Astrocyte (in vitro differentiated cells and primary cell): ENCODE data around the gene PCED1A. TPM values are rescaled to one million over a fixed set of nuclear protein-coding genes. Genes with fewer than 3 reads are reported as not detected.
"Not testable (repeated sequence)": the region's sequence is repeated elsewhere in the genome, so short reads cannot be mapped to it uniquely, and the experiment has no call there.

Experiments
- DNase-seq: peaks from one replicate; pipeline ENCODE4 v3.0.0-alpha.2; 2010; ENCODE audit warnings: low read depth
- FAIRE-seq: peaks from 2 replicates; lab custom pipeline; 2011; peaks lifted over from hg19 to GRCh38; lab: Jason Lieb, UNC
- H2AFZ ChIP-seq: 2 replicates; pipeline ENCODE4 v1.6.0; 2012; ENCODE audit warnings: low read depth, low read length, inconsistent platforms
- H3K27ac ChIP-seq: 2 replicates; pipeline ENCODE4 v1.5.1; 2011; ENCODE audit warnings: low read depth, low read length, inconsistent platforms
- H3K27me3 ChIP-seq: 2 replicates; pipeline ENCODE4 v1.6.0; 2011; ENCODE audit warnings: low read length, inconsistent platforms; ENCODE audit not compliant: insufficient read depth
- H3K36me3 ChIP-seq: 2 replicates; pipeline ENCODE4 v1.5.1; 2011; ENCODE audit warnings: low read length, inconsistent platforms; ENCODE audit not compliant: insufficient read depth
- H3K4me1 ChIP-seq: 2 replicates; pipeline ENCODE4 v1.5.1; 2011; ENCODE audit warnings: low read length, inconsistent platforms; ENCODE audit not compliant: insufficient read depth
- H3K4me2 ChIP-seq: 2 replicates; pipeline ENCODE4 v1.6.0; 2012; ENCODE audit warnings: low read length, inconsistent platforms
- H3K4me3 ChIP-seq: 2 replicates; pipeline ENCODE4 v1.5.1; 2011; ENCODE audit warnings: low read depth, mild to moderate bottlenecking, low read length, inconsistent platforms; ENCODE audit not compliant: insufficient read depth
- H3K79me2 ChIP-seq: 2 replicates; pipeline ENCODE4 v1.6.0; 2012; ENCODE audit warnings: mild to moderate bottlenecking, low read length, inconsistent platforms; ENCODE audit not compliant: insufficient read depth
- H3K9ac ChIP-seq: 2 replicates; pipeline ENCODE4 v1.6.0; 2012; ENCODE audit warnings: mild to moderate bottlenecking, low read length, inconsistent platforms
- H3K9me3 ChIP-seq: 2 replicates; pipeline ENCODE4 v1.5.1; 2012; ENCODE audit warnings: low read depth, mild to moderate bottlenecking, low read length, inconsistent platforms; ENCODE audit not compliant: insufficient read depth
- H4K20me1 ChIP-seq: 2 replicates; pipeline ENCODE4 v1.6.0; 2012; ENCODE audit warnings: low read length, inconsistent platforms; ENCODE audit not compliant: insufficient read depth
- H3K27ac Mint-ChIP-seq: one replicate; pipeline ENCODE4 v1.8.0; 2021; ENCODE audit warnings: mild to moderate bottlenecking, mixed read lengths; ENCODE audit not compliant: unreplicated experiment
- H3K27me3 Mint-ChIP-seq: one replicate; pipeline ENCODE4 v1.8.0; 2021; ENCODE audit warnings: low read depth, mixed read lengths; ENCODE audit not compliant: unreplicated experiment
- H3K36me3 Mint-ChIP-seq: one replicate; pipeline ENCODE4 v1.8.0; 2021; ENCODE audit warnings: low read depth, mixed read lengths; ENCODE audit not compliant: unreplicated experiment
- H3K4me1 Mint-ChIP-seq: one replicate; pipeline ENCODE4 v1.8.0; 2021; ENCODE audit warnings: low read depth, mixed read lengths; ENCODE audit not compliant: unreplicated experiment
- H3K4me3 Mint-ChIP-seq: one replicate; pipeline ENCODE4 v1.8.0; 2021; ENCODE audit warnings: mild to moderate bottlenecking, moderate library complexity, mixed read lengths; ENCODE audit not compliant: unreplicated experiment
- H3K9me3 Mint-ChIP-seq: one replicate; pipeline ENCODE4 v1.8.0; 2021; ENCODE audit warnings: mild to moderate bottlenecking, mixed read lengths; ENCODE audit not compliant: unreplicated experiment
- CTCF ChIP-seq: IDR thresholded peaks from 2 replicates; pipeline ENCODE4 v1.5.1; 2011; ENCODE audit warnings: low read depth, mild to moderate bottlenecking, inconsistent platforms, low read length, moderate library complexity; ENCODE audit not compliant: insufficient read depth
- EZH2 ChIP-seq: IDR thresholded peaks from 2 replicates; pipeline ENCODE4 v1.6.1; 2012; ENCODE audit warnings: mild to moderate bottlenecking, low read length, inconsistent platforms; ENCODE audit not compliant: insufficient read depth
- total RNA-seq: library from RNA; stranded (reverse); gene quantifications from 2 replicates; pipeline ENCODE4 v1.2.1, GENCODE V29; 2021

Gene PCED1A
- total RNA-seq, 1 donor from 2014 or later = 17.2 TPM

- Mint-ChIP-seq H3K4me1 (peaks cover 9% of the 10 kb centered on the region), H3K27me3 (no peaks in the 10 kb centered on the region), H3K36me3 (peaks cover 35% of the 10 kb centered on the region), H3K9me3 (no peaks in the 10 kb centered on the region), H3K4me3 (no peak overlapping the region), H3K27ac (no peak overlapping the region)
- peaks cover 2% of the 10 kb centered on the region for H3K27me3 ChIP-seq
- no peak overlapping the region for H3K4me3 ChIP-seq
- no peak for TF ChIP-seq CTCF
- no peak for TF ChIP-seq EZH2
- H3K9me3 ChIP-seq = no peaks in the 10 kb centered on the region
- no peak overlapping the region for H3K27ac ChIP-seq
- H2AFZ ChIP-seq = no peak overlapping the region
- peaks cover 2% of the 10 kb centered on the region for H3K79me2 ChIP-seq
- peaks cover 2% of the 10 kb centered on the region for H3K36me3 ChIP-seq
- no peak for FAIRE-seq
- no peak overlapping the region for H3K9ac ChIP-seq
- H4K20me1 ChIP-seq = no peaks in the 10 kb centered on the region
- no peak overlapping the region for H3K4me2 ChIP-seq
- DNase-seq = no peak
- H3K4me1 ChIP-seq = peaks cover 6% of the 10 kb centered on the region
Observed at GRCh38 chr20:2834401-2835110, 5.9 kb downstream of the PCED1A start.

GRCh38 chr20:2833761-2834160, 6.7 kb downstream of the PCED1A start:
- Histone ChIP-seq H3K27me3 (peaks cover 2% of the 10 kb centered on the region), H3K36me3 (peaks cover 2% of the 10 kb centered on the region), H3K79me2 (no peaks in the 10 kb centered on the region), H3K27ac (no peak overlapping the region), H3K4me3 (no peak overlapping the region), H3K9ac (no peak overlapping the region), H3K4me2 (no peak overlapping the region), H4K20me1 (no peaks in the 10 kb centered on the region), H3K9me3 (no peaks in the 10 kb centered on the region), H2AFZ (no peak overlapping the region), H3K4me1 (peaks cover 5% of the 10 kb centered on the region)
- Mint-ChIP-seq H3K4me1 (peaks cover 5% of the 10 kb centered on the region), H3K9me3 (no peaks in the 10 kb centered on the region), H3K36me3 (peaks cover 35% of the 10 kb centered on the region), H3K27me3 (no peaks in the 10 kb centered on the region), H3K27ac (no peak overlapping the region), H3K4me3 (no peak overlapping the region)
- DNase-seq (no peak), FAIRE-seq (no peak)
- TF ChIP-seq EZH2 (no peak), CTCF (no peak)

GRCh38 chr20:2831206-2831605, 9.2 kb downstream of the PCED1A start:
- Mint-ChIP-seq H3K27me3 (peaks cover 18% of the 10 kb centered on the region), H3K36me3 (peaks cover 12% of the 10 kb centered on the region)
- not testable (repeated sequence) for H3K4me1 Mint-ChIP-seq, H3K4me2 ChIP-seq, H3K9ac ChIP-seq, FAIRE-seq, H2AFZ ChIP-seq, H3K4me3 Mint-ChIP-seq, H4K20me1 ChIP-seq, H3K27ac ChIP-seq, H3K9me3 Mint-ChIP-seq, H3K4me1 ChIP-seq, H3K79me2 ChIP-seq, H3K36me3 ChIP-seq, H3K27ac Mint-ChIP-seq, DNase-seq, H3K4me3 ChIP-seq, H3K9me3 ChIP-seq
- peaks cover 16% of the 10 kb centered on the region for H3K27me3 ChIP-seq
